DOHH2 (cell line): ENCODE measurements around the gene DCANP1.

Source experiments
- EZH2phosphoT487 ChIP-seq: fragments of 200-600 bp; sonication (generic); IDR thresholded peaks from 2 replicates; pipeline ENCODE4 v1.6.1; 2017; ENCODE audit warnings: borderline replicate concordance, mild to moderate bottlenecking, antibody characterized with exemption, low read length, moderate library complexity, mixed read lengths
- TF ChIP-seq, protein P1 (sequence below): fragments of 200-600 bp; sonication (generic); IDR thresholded peaks from one replicate; pipeline ENCODE4 v1.5.1; 2014; ENCODE audit warnings: antibody characterized with exemption, mild to moderate bottlenecking, low read depth, low read length; ENCODE audit not compliant: poor library complexity, severe bottlenecking

DNA sequence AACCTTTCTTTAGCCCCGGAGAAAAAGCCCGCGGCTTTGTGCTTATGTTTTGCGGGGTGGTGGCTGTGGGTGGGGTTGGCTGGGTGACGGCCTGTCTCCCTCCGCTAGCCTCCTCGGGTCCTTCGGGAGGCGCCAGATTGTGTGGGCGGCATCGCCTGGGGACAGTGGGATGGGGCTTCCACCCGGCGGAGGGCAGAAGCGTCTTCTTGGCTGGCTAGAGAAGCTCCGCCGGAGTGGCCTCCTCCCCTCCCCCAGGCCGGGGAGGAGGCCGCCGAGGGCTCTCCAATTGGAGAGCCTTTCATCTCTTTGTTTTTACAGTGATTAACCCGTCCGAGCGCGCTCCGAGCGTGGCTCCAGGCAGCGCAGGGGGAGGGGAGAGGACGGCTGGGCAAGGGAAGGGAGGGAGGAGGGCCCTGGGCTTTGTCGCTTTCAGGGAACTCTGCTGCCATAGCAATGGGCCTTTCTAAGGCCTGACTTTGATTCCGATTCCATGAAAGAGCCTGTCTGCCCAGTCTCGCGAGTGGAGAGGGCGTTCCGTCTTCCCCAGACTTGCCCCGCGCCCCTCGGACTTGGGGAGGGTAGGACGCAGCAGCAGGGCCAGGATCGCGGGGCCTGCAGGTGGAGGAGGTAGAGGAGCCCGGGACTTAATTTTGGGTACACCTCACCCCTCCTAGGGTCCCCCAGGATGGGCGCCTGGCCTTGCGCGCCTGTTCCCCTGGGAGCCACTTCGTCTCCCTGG lies 41.7 kb upstream of the DCANP1 start:
- TF ChIP-seq, protein P1, sequence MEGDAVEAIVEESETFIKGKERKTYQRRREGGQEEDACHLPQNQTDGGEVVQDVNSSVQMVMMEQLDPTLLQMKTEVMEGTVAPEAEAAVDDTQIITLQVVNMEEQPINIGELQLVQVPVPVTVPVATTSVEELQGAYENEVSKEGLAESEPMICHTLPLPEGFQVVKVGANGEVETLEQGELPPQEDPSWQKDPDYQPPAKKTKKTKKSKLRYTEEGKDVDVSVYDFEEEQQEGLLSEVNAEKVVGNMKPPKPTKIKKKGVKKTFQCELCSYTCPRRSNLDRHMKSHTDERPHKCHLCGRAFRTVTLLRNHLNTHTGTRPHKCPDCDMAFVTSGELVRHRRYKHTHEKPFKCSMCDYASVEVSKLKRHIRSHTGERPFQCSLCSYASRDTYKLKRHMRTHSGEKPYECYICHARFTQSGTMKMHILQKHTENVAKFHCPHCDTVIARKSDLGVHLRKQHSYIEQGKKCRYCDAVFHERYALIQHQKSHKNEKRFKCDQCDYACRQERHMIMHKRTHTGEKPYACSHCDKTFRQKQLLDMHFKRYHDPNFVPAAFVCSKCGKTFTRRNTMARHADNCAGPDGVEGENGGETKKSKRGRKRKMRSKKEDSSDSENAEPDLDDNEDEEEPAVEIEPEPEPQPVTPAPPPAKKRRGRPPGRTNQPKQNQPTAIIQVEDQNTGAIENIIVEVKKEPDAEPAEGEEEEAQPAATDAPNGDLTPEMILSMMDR: no peak
- TF ChIP-seq EZH2phosphoT487: no peak
